CD4-positive, alpha-beta T cell treated with Interleukin-1 beta for 1 hour (primary cell): ENCODE data around the gene XRCC4.

Experiments
- DNase-seq, 2 donors: peaks; one replicate each; pipeline ENCODE4 v3.0.0-alpha.2; 2020 to 2022

The XRCC4 gene

DNA sequence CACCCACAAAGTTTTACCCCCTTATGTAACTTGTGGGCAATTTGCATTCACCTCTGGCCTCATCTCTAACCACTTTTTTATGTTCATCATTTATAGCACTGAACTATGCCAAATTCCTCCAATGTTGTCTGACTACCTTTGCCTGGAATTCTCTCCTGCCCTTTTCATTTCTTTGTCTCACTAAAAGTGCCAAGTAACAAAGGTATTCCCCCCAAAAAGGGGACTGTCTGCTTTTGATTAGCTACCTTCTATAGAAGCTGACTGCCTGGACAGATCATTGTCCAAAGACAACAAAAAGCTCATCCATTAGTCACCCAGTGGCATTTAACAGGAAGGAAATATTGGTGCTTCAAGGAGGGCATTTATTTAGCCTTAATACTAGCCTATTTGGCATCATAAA, 204.3 kb downstream of the XRCC4 start:
- no peak for DNase-seq

GRCh38 chr5:83283761-83284160, 206.4 kb downstream of the XRCC4 start:
- no peak for DNase-seq

DNA sequence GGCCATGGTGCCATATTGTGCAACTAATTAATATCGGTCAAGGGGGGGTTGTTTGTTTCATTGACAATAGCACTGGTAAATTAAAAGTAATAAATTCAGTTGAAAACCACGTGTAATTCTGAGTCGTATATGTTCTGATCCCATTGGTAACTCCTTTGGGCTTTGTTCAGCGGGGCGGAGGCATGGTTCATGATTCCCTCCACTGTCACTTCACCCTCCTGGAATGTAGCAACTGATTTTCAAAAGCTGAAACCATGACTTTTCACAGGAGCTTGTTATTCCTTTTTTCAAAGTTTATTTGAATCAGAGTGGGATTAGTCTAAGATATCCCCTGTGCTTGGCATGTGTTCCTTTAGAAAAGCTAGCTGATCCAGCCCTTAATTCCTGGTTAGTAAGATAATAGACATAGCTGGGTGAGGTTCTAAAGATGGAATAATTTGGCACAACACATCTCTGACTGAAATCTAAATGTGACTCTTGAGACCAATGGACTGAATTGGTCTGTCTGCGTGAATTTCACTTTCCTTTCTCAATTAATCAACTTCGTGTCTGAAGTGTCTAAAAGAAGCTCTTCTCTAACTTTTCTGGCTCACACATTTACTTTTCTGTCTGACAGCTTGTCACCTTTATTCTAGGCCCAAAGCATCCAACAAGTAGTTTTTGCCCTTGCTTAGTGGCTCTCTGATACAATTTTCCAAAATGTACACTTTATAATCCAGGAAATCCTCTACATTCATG, 208.5 kb downstream of the XRCC4 start:
- no peak for DNase-seq

- DNase-seq: no peak
Observed at GRCh38 chr5:83294246-83294645, 216.9 kb downstream of the XRCC4 start.

DNA sequence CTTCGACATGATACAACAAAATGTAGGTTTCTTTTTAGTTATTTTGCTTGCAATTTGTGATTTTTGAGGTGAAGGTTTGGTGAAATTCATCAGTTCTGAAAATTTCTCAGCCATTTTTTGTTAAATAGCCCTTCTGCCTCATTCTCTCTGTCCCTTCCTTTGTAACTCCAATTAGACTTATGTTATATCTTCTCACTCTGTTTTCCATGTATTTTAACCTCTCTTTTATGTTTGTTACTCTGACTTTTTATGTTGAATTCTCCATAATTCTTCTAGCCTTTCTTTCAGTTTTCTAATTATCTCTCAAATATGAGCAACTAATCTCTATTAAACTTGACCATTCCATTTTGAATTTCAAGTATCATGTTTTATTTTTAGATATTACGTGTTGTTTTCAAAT, 222.0 kb downstream of the XRCC4 start:
- DNase-seq: no peak

GRCh38 chr5:83306572-83307241, 229.4 kb downstream of the XRCC4 start:
- peak; percentile 5 to 70 for DNase-seq

GRCh38 chr5:83312663-83313062, 235.3 kb downstream of the XRCC4 start:
- peak; percentile 1 to 20 for DNase-seq

GRCh38 chr5:83313436-83313835, 236.1 kb downstream of the XRCC4 start:
- no peak for DNase-seq

GRCh38 chr5:83321483-83322055, 244.2 kb downstream of the XRCC4 start:
- no peak for DNase-seq

DNA sequence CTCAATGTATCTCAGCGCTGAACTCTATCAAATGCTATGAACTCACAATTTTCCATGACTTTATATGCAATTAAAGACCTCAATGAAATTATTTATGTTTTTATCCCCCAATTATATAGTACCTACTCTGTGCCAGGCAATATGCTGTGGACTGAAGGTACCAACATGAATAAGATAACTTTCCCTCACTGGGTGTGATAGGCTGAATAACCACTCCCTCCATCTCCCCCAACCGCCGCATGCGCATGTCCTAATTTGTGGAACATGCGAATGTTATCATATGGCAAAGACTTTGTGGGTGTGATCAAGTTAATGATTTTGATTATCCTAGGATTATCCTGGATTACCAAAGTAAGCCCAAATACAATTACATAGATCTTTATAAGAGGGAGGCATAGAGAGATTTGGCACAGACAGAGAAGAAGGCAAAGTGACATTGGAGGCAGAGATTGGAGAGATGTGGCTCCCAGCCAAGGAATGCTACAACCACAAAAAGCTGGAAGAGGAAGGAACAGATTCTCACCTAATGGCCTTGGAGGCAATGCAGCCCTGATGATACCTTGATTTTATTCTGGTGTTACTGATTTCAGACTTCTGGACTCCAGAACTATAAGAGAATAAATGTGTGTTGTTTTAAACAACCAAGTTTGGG, 245.1 kb downstream of the XRCC4 start:
- DNase-seq: no peak

DNA sequence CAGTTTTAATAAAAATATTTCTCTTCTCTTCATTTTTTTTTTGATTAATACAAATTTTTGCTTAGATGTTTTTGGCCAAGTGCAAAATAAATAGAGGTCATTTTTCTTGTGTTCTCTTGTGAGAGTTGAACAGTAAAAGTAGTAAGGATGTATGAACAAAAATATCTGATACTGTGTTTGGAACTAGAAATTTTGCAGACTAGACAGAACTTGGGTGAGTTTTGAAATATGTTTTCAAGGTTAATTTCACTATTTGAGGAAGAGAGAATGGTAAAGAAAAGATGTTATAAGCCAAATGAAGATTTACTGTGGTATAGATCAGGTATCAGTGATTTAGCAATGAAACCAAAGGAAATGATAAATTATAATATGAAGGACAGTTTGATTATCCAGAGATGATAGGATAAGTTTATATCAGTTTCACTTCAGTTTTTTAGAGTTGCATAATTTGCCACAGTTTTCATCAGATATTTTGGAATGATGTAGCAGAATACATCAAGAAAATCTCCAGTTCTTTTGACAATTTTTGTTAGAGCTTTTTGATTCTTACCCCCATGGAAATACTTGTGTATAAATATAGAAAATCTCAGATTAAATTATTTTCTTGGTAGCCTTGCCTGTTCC, 246.3 kb downstream of the XRCC4 start:
- DNase-seq: no peak

GRCh38 chr5:83331842-83332241, 254.5 kb downstream of the XRCC4 start:
- no peak for DNase-seq

- DNase-seq: no peak
Observed at GRCh38 chr5:83337453-83338035, 260.2 kb downstream of the XRCC4 start.

DNA sequence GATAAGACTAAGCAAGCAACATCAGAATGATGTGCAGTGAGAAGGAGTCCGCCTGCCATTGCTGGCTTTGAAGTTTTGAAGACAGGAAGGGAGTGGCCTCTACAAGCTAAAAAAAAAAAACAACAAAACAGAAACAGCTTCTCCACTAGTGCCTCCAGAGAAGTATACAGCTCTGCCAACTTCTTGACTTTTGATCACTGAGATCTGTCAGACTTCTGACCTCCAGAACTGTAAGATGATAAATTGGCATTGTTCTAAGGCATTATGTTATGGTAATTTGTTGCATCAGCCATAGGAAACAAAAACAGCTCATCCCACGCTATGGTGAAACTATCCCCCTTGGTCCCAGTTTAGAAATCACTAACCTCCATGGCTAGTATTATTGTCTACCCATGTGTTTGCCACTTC, 263.2 kb downstream of the XRCC4 start:
- DNase-seq: peak; percentile 1 to 32

DNA sequence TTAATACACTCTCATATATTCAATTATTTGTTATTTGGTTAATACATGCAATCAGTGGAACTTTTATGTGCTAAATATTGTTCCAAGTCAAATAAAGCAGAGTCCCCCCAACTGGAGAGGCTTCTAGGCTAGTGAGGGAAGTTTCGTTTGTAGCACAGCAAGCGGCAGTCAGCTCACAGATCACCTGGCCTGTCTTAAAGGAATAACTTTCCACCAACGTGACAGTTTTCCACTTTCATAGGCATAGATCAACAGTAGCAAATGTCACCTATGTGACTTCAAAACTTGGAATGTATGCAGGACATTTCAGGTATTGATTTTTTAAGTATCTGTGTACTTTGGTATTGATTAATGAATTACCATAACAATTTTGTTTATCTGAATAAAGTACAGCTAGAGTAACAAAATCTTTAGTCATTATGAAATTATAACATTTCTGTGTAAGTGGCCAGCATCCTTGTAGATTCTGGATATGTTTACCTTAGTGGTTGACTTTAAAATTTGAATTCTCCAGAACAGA, 264.5 kb downstream of the XRCC4 start:
- no peak for DNase-seq

GRCh38 chr5:83342465-83342864, 265.1 kb downstream of the XRCC4 start:
- DNase-seq: no peak

DNA sequence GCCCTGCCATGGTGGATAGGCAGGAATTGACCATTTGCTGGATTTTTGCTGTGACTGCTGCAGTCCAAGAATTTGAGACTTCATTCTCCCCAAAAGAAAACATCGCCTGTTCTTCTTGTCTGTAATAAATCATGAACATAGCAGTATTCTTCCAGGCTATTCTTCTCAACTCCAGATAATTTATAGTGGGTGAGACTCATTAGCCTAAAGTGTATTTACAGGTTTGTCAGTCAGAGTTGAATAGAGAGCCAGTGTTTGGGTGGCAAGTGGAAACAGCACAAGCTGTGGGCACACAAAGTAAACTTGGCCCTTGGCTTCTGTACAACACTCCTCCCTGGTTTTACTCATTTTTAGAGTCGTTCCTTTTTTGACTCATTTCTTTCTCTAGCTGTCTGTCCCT, 266.0 kb downstream of the XRCC4 start:
- DNase-seq: no peak

DNA sequence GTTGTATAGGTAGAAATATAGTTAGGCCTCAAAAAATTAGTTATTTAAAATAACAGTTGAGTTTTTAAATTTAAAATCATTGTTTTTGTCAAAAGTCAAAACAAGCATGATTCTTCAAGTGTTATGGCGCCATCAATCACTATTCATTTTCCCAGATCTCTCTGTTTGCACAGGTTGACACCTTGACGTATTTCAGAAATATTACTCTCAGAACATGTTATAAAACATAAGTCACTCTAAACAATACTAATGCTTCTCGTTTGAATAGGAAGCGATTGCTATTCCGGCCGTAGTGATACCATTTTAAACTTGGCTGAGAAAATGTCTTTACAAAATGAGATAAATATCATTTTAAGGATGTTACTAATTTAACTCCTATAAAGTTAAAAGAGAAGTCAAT, 268.1 kb downstream of the XRCC4 start:
- no peak for DNase-seq

DNA sequence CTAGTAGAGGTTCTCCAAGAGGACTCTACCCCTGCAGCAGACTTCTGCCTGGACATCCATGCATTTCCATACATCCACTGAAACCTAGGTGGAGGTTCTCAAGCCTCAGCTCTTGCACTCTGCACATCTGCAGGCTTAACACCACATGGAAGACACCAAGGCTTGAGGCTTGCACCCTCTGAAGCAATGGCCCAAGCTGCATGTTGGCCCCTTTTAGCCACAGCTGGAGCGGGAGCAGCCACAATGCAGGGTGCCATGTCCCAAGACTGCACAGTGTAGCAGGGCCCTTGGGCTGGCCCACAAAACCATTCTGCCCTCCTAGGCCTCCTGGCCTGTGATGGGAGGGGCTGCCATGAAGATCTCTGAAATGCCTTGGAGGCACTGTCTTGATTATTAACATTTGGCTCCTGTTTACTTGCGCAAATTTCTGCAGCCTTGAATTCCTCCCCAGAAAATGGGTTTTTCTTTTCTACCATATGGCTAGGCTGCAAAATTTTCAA, 271.0 kb downstream of the XRCC4 start:
- no peak for DNase-seq

DNA sequence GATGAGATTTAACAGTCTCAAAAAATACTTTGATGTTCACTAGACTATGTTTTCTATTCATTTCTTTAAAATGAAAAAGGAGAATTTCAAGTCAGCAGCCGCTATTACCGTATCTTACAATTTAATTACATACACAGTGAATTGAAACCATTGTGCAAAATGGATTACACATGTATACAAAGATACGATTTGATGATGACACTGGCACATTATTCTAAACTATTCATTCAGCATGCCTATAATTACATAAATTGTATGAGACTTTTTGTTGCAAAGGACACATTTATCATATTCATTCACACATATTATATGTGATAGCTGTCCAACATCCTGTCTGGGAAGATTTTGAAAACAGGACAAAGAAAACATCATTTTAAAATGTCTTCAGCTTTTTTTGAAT, 275.9 kb downstream of the XRCC4 start:
- no peak for DNase-seq

DNA sequence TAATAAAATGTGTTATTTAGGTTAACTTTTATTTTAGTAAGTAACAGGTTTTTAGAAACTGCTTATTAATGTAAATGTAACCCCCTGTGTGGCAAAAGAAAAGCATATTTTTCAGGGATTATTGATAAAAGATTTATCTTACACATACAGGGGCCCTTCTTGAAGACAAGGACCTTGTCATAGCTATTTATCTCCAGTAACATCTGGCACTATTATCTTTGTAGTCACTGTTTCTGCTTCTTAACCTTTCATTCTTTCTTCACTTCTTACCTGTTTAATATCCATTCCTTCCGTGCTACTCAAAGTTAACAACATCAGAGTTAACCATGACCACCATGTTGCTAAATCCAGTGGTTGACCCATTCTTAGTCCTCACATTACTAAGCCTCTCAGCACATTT, 276.4 kb downstream of the XRCC4 start:
- no peak for DNase-seq

GRCh38 chr5:83354958-83355357, 277.6 kb downstream of the XRCC4 start:
- DNase-seq: no peak
